HCT116 (cell line): ENCODE data around the gene FTO. TPM values are rescaled to one million over a fixed set of nuclear protein-coding genes. Genes with fewer than 3 reads are reported as not detected.

Source experiments
- ATAC-seq: fragments of 200-7000 bp; cut with Tn5 transposase; 2 replicates; pipeline ENCODE4 v1.9.1; 2020; ENCODE audit warnings: mild to moderate bottlenecking, moderate library complexity
- BruUV-seq: library from RNA; stranded (reverse); fragments of 400-500 nt; replicated peaks from 2 replicates; lab custom pipeline; 2021; lab: Mats Ljungman, UMichigan
- CTCF ChIA-PET: fragments of 300-600 bp; sonication (Branson Sonifier 250); formaldehyde crosslinking; loops from one replicate; lab custom pipeline; 2021; ENCODE audit warnings: antibody characterized with exemption; lab: Charles Lee
- POLR2A ChIA-PET: fragments of 300-600, 350-600 bp; sonication (Branson Sonifier 250); formaldehyde crosslinking; loops from one replicate; lab custom pipeline; 2021; ENCODE audit warnings: antibody characterized with exemption; lab: Charles Lee
- RAD21 ChIA-PET, 2 experiments: fragments of 300-600 bp; sonication (Branson Sonifier 250); formaldehyde crosslinking; loops; one replicate each; lab custom pipeline; 2023; ENCODE audit warnings: low total read pairs in 2 of 2; ENCODE audit not compliant: uncharacterized antibody in 2 of 2, unreplicated experiment in 2 of 2, low non-redundant PET in 1 of 2; lab: Charles Lee
- DNase-seq: peaks from one replicate; pipeline ENCODE4 v3.0.0-alpha.2; 2010; ENCODE audit warnings: low read depth, low spot score
- H2AFZ ChIP-seq: fragments of 200-600 bp; shearing (Covaris generic), sonication (generic); 2 replicates; pipeline ENCODE4 v1.6.1; 2017; ENCODE audit warnings: low read depth, mixed run types, mixed read lengths, antibody characterized with exemption, low read length; ENCODE audit not compliant: poor library complexity, severe bottlenecking
- H3K27ac ChIP-seq: 2 replicates; pipeline ENCODE4 v1.5.1; 2012; ENCODE audit warnings: low read depth, low read length
- H3K27me3 ChIP-seq: fragments of 200-600 bp; sonication (generic); 2 replicates; pipeline ENCODE4 v1.6.1; 2016; ENCODE audit warnings: mixed run types, low read length, mixed read lengths; ENCODE audit not compliant: insufficient read depth
- H3K36me3 ChIP-seq, 2 experiments: fragments of 200-500 bp in 1 of 2; fragments of 200-600 bp in 1 of 2; sonication (Bioruptor generic) in 1 of 2; sonication (generic) in 1 of 2; 2 replicates each; pipeline versions ENCODE4 v1.5.1 to v1.6.1; 2014 to 2016; ENCODE audit warnings: low read length in 2 of 2, inconsistent platforms in 1 of 2, mixed read lengths in 1 of 2, mixed run types in 1 of 2; ENCODE audit not compliant: insufficient read depth in 2 of 2, control insufficient read depth in 1 of 2
- H3K4me1 ChIP-seq, 2 experiments: fragments of 200-600 bp in 1 of 2; sonication (generic) in 1 of 2; 2 replicates each; pipeline versions ENCODE4 v1.5.1 to v1.6.1; 2012 to 2017; ENCODE audit warnings: low read length in 2 of 2, inconsistent platforms in 1 of 2, mild to moderate bottlenecking in 1 of 2, mixed read lengths in 1 of 2, mixed run types in 1 of 2, moderate library complexity in 1 of 2; ENCODE audit not compliant: insufficient read depth in 2 of 2, control insufficient read depth in 1 of 2
- H3K4me2 ChIP-seq: fragments of 200-600 bp; sonication (generic); 2 replicates; pipeline ENCODE4 v1.6.1; 2017; ENCODE audit warnings: mixed run types, low read length, mixed read lengths
- H3K4me3 ChIP-seq, 2 experiments: fragments of 200-600 bp in 1 of 2; sonication (generic) in 1 of 2; replicated peaks in 1 of 2; 2 replicates each; pipeline ENCODE4 v1.5.1; 2011 to 2016; ENCODE audit warnings: low read length in 2 of 2, control low read depth in 1 of 2, low read depth in 1 of 2, mild to moderate bottlenecking in 1 of 2, mixed read lengths in 1 of 2, mixed run types in 1 of 2
- H3K79me2 ChIP-seq: fragments of 200-600 bp; sonication (generic); 2 replicates; pipeline ENCODE4 v1.6.1; 2017; ENCODE audit warnings: mild to moderate bottlenecking, mixed run types, low read length, moderate library complexity, mixed read lengths; ENCODE audit not compliant: insufficient read depth
- H3K9ac ChIP-seq: fragments of 200-600 bp; sonication (generic); 2 replicates; pipeline ENCODE4 v1.6.1; 2016; ENCODE audit warnings: low read length, mixed read lengths
- H3K9me2 ChIP-seq: fragments of 200-600 bp; sonication (generic), shearing (Covaris generic); 2 replicates; pipeline ENCODE4 v1.6.1; 2017; ENCODE audit warnings: mixed run types, mild to moderate bottlenecking, moderate library complexity; ENCODE audit not compliant: insufficient read depth
- H3K9me3 ChIP-seq, 2 experiments: fragments of 200-500 bp in 1 of 2; fragments of 200-600 bp in 1 of 2; sonication (Bioruptor generic) in 1 of 2; sonication (generic) in 1 of 2; 2 replicates each; pipeline ENCODE4 v1.6.1; 2014 to 2017; ENCODE audit warnings: low read length in 2 of 2, mixed read lengths in 2 of 2, inconsistent platforms in 1 of 2, low read depth in 1 of 2, mild to moderate bottlenecking in 1 of 2, mixed run types in 1 of 2, moderate library complexity in 1 of 2; ENCODE audit not compliant: control insufficient read depth in 1 of 2, insufficient read depth in 1 of 2
- H4K20me1 ChIP-seq: fragments of 200-600 bp; sonication (generic), shearing (Covaris generic); 2 replicates; pipeline ENCODE4 v1.6.1; 2017; ENCODE audit warnings: mixed run types, mild to moderate bottlenecking, moderate library complexity; ENCODE audit not compliant: insufficient read depth
- EZH2 ChIP-seq: fragments of 200-600 bp; sonication (generic); IDR thresholded peaks from 2 replicates; pipeline ENCODE4 v1.6.1; 2017; ENCODE audit warnings: antibody characterized with exemption, mixed run types
- EZH2phosphoT487 ChIP-seq: fragments of 200-600 bp; IDR thresholded peaks from 2 replicates; pipeline ENCODE4 v1.6.1; 2018; ENCODE audit warnings: antibody characterized with exemption, borderline replicate concordance
- JUND ChIP-seq: IDR thresholded peaks from 2 replicates; pipeline ENCODE4 v1.6.1; 2012
- POLR2A ChIP-seq: IDR thresholded peaks from 2 replicates; pipeline ENCODE4 v1.7.0; 2011; ENCODE audit warnings: borderline replicate concordance; ENCODE audit not compliant: insufficient read depth, insufficient read length; ENCODE audit errors: extremely low read depth
- RAD21 ChIP-seq: IDR thresholded peaks from 2 replicates; pipeline ENCODE4 v1.6.1; 2012; ENCODE audit warnings: low read depth, mild to moderate bottlenecking
- SIN3A ChIP-seq: IDR thresholded peaks from 2 replicates; pipeline ENCODE4 v1.6.1; 2012; ENCODE audit warnings: low read depth
- YY1 ChIP-seq: IDR thresholded peaks from 2 replicates; pipeline ENCODE4 v1.6.1; 2011; ENCODE audit warnings: low read length, low read depth, moderate library complexity, mild to moderate bottlenecking; ENCODE audit not compliant: insufficient replicate concordance; ENCODE audit errors: extremely low read depth
- intact Hi-C: fragments of 100-400 bp; cut with micrococcal nuclease; formaldehyde crosslinking; loops from 2 replicates; pipeline ENCODE4 v1.10.0; 2022
- total RNA-seq: library from RNA; stranded (reverse); gene quantifications from one replicate; pipeline ENCODE4 v1.2.1, GENCODE V29; 2021; ENCODE audit not compliant: unreplicated experiment
- TF ChIP-seq, protein P1 (sequence below), 3 experiments: fragments of 200-600 bp in 1 of 3; sonication (generic) in 1 of 3; IDR thresholded peaks in 2 of 3; conservative IDR thresholded peaks in 1 of 3; 2 replicates each; pipeline ENCODE4 v1.5.1; 2012 to 2017; ENCODE audit warnings: low read depth in 2 of 3, low read length in 2 of 3, antibody characterized with exemption in 1 of 3, borderline replicate concordance in 1 of 3, control low read depth in 1 of 3, mild to moderate bottlenecking in 1 of 3, mixed read lengths in 1 of 3, mixed run types in 1 of 3, moderate library complexity in 1 of 3; ENCODE audit not compliant: insufficient read depth in 1 of 3
- TF ChIP-seq, protein P2 (sequence below): IDR thresholded peaks from 2 replicates; pipeline ENCODE4 v1.6.1; 2012

Gene FTO
- total RNA-seq, 1 experiment from 2014 or later, result 55.2 TPM

DNA sequence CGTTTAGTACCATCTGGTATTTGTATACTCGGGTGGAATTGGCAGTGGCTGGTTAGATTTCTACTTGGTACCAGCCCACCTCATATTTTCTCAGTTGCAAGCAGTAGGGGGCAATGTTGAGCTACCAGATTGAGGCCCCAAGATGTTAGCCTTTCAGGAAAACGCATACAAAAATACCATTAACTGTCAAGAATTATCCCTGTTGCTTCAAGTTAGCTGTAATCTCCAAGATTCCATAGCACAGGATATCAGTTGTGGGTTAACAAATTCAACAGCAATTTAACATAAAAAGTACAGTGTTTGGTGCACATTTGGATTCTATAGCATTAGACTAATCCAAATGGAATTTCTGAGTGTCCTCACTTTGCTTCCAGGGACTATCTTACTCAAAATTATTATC lies 188.2 kb downstream of the FTO start:
- H3K4me2 ChIP-seq, result no peak overlapping the region
- H2AFZ ChIP-seq, result no peak overlapping the region
- no peaks in the 10 kb centered on the region for H3K27me3 ChIP-seq
- POLR2A ChIA-PET, result no interaction called here
- TF ChIP-seq, protein P1, sequence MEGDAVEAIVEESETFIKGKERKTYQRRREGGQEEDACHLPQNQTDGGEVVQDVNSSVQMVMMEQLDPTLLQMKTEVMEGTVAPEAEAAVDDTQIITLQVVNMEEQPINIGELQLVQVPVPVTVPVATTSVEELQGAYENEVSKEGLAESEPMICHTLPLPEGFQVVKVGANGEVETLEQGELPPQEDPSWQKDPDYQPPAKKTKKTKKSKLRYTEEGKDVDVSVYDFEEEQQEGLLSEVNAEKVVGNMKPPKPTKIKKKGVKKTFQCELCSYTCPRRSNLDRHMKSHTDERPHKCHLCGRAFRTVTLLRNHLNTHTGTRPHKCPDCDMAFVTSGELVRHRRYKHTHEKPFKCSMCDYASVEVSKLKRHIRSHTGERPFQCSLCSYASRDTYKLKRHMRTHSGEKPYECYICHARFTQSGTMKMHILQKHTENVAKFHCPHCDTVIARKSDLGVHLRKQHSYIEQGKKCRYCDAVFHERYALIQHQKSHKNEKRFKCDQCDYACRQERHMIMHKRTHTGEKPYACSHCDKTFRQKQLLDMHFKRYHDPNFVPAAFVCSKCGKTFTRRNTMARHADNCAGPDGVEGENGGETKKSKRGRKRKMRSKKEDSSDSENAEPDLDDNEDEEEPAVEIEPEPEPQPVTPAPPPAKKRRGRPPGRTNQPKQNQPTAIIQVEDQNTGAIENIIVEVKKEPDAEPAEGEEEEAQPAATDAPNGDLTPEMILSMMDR (IDR thresholded peaks at IDR 0.05 in 2 of 3, conservative IDR thresholded peaks at IDR 0.05 in 1 of 3; ENCODE audit: borderline replicate concordance in 1 of 3, insufficient read depth in 1 of 3, low read depth in 2 of 3, low read length in 2 of 3), result peak; percentile 21 to 79 (median 72); a peak in 5 of 6 replicates
- TF ChIP-seq RAD21 (peak; percentile 71), POLR2A (no peak)
- no peak overlapping the region for H3K9ac ChIP-seq
- RAD21 ChIA-PET, result no interaction called here
- no peak overlapping the region for H3K4me3 ChIP-seq
- H3K9me2 ChIP-seq, result no peaks in the 10 kb centered on the region
- BruUV-seq, result TSS peak; percentile 17
- no peaks in the 10 kb centered on the region for H3K9me3 ChIP-seq
- H3K27ac ChIP-seq, result no peak overlapping the region
- H3K36me3 ChIP-seq, result no peaks in the 10 kb centered on the region
- DNase-seq (peak; percentile 22), ATAC-seq (peak; percentile 81)
- no peaks in the 10 kb centered on the region for H3K4me1 ChIP-seq
- intact Hi-C loops, result loop anchor here (10.0 kb wide), 2 partner anchors 393 to 1063 kb away; partner anchors contain the start of gene IRX3
- CTCF ChIA-PET, result interaction anchor here (1.0 to 2.2 kb wide), 6 partner anchors 10 to 342 kb away, joined by 3 to 13 read pairs (median 4); no protein-coding TSS in a partner anchor
- H3K79me2 ChIP-seq, result no peaks in the 10 kb centered on the region
- no peaks in the 10 kb centered on the region for H4K20me1 ChIP-seq

DNA sequence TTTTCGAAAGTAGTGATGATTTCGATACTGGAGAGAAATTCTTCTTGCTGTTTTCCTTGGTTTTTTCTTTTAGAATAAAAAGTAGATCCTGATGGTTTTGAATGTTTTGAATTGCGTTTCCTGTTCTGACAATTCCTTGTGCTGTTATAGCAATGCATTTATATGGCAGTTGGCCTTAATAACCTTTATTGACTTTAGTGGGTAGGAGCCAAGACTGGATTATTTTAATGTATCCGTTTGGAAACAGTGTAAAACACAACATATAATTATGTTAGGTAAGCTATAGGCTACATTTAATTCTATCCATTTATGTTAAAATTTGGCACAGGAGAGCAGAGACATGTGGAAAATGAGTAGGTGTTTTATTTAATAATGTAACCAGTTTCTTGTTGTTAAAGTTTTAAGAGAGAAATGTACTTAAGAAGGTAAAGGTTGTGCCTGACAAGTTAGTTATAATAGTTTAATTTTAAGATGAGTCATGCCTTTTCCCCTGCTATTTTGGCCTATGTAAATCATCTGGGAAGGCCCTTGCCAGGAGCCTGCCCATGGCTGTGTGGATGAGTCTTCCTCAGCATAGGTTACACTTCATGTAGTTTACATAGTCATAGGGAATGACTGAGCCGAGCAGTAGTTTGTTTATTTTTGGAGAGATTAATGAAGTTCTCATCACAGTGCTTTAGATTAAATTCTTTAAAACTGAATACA lies 189.9 kb downstream of the FTO start:
- TF ChIP-seq, protein P2, sequence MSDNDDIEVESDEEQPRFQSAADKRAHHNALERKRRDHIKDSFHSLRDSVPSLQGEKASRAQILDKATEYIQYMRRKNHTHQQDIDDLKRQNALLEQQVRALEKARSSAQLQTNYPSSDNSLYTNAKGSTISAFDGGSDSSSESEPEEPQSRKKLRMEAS, result no peak
- TF ChIP-seq JUND, result no peak
- TF ChIP-seq EZH2, result no peak
- no peak for TF ChIP-seq SIN3A
- no peak for TF ChIP-seq EZH2phosphoT487
- no peak for TF ChIP-seq RAD21
- no peak for TF ChIP-seq YY1
- CTCF ChIA-PET, result no interaction called here
- no peak for ATAC-seq

More for the DNA sequence above, 189.9 kb downstream of the FTO start:
- no peaks in the 10 kb centered on the region for H3K79me2 ChIP-seq
- no peak overlapping the region for H3K9ac ChIP-seq
- H2AFZ ChIP-seq, result no peak overlapping the region
- no peaks in the 10 kb centered on the region for H3K9me3 ChIP-seq
- no peaks in the 10 kb centered on the region for H3K27me3 ChIP-seq
- H3K9me2 ChIP-seq, result no peaks in the 10 kb centered on the region
- H3K4me2 ChIP-seq, result no peak overlapping the region
- no peaks in the 10 kb centered on the region for H3K36me3 ChIP-seq
- no peak for DNase-seq
- H3K27ac ChIP-seq, result no peak overlapping the region
- no peaks in the 10 kb centered on the region for H4K20me1 ChIP-seq
- intact Hi-C loops, result loop anchor here (10.0 kb wide), 2 partner anchors 391 to 1061 kb away; partner anchors contain the start of gene IRX3
- no peak overlapping the region for H3K4me3 ChIP-seq
- POLR2A ChIA-PET, result no interaction called here
- BruUV-seq, result no TSS peak
- RAD21 ChIA-PET, result no interaction called here
- H3K4me1 ChIP-seq, result no peaks in the 10 kb centered on the region
